Glutamatergic neuron (in vitro differentiated cells): ENCODE data around the gene TRMT10C. TPM values are rescaled to one million over a fixed set of nuclear protein-coding genes. Genes with fewer than 3 reads are reported as not detected.

ENCODE experiments used
- DNase-seq: peaks from one replicate; pipeline ENCODE4 v3.0.0; 2022
- H3K27ac Mint-ChIP-seq: one replicate; pipeline ENCODE4 v1.8.0; 2020; ENCODE audit warnings: mild to moderate bottlenecking, mixed read lengths, inconsistent platforms; ENCODE audit not compliant: unreplicated experiment
- H3K27me3 Mint-ChIP-seq: one replicate; pipeline ENCODE4 v1.8.0; 2020; ENCODE audit warnings: mild to moderate bottlenecking, moderate library complexity, mixed read lengths, inconsistent platforms; ENCODE audit not compliant: unreplicated experiment
- H3K36me3 Mint-ChIP-seq: one replicate; pipeline ENCODE4 v1.8.0; 2020; ENCODE audit warnings: mild to moderate bottlenecking, mixed read lengths, inconsistent platforms; ENCODE audit not compliant: unreplicated experiment
- H3K4me1 Mint-ChIP-seq: one replicate; pipeline ENCODE4 v1.8.0; 2020; ENCODE audit warnings: mild to moderate bottlenecking, low read depth, mixed read lengths, inconsistent platforms; ENCODE audit not compliant: unreplicated experiment
- H3K4me3 Mint-ChIP-seq: one replicate; pipeline ENCODE4 v1.8.0; 2020; ENCODE audit warnings: mild to moderate bottlenecking, mixed read lengths, inconsistent platforms; ENCODE audit not compliant: unreplicated experiment
- H3K9me3 Mint-ChIP-seq: one replicate; pipeline ENCODE4 v1.8.0; 2020; ENCODE audit warnings: mild to moderate bottlenecking, moderate library complexity, mixed read lengths, inconsistent platforms; ENCODE audit not compliant: unreplicated experiment
- long read RNA-seq: library from polyadenylated mRNA; unstranded; transcript quantifications from one replicate; pipeline ENCODE4 v2.0.0, GENCODE V29; 2020; ENCODE audit not compliant: unreplicated experiment
- total RNA-seq: library from RNA; stranded (reverse); fragmentation: NEBNext Ultra II Directional; extraction: Animal tissue kit (Norgen Biotek cat#: 25700); gene quantifications from one replicate; pipeline ENCODE4 v1.2.1, GENCODE V29; 2021; ENCODE audit not compliant: unreplicated experiment
- TF ChIP-seq, protein P1 (sequence below): fragments of 200-600 bp; sonication (generic); IDR thresholded peaks from one replicate; pipeline ENCODE4 v1.5.0; 2021; ENCODE audit not compliant: partially characterized antibody, unreplicated experiment

The TRMT10C gene
- total RNA-seq: 23.5 TPM
- long read RNA-seq, transcript TRMT10C-201 (2 exons, 1,819 nt): major isoform, 32 of 33 reads
- long read RNA-seq, partial matches to known transcripts: 0 of 33 reads
- long read RNA-seq, other reads (novel, unspliced or antisense): 0 of 33 reads

DNA sequence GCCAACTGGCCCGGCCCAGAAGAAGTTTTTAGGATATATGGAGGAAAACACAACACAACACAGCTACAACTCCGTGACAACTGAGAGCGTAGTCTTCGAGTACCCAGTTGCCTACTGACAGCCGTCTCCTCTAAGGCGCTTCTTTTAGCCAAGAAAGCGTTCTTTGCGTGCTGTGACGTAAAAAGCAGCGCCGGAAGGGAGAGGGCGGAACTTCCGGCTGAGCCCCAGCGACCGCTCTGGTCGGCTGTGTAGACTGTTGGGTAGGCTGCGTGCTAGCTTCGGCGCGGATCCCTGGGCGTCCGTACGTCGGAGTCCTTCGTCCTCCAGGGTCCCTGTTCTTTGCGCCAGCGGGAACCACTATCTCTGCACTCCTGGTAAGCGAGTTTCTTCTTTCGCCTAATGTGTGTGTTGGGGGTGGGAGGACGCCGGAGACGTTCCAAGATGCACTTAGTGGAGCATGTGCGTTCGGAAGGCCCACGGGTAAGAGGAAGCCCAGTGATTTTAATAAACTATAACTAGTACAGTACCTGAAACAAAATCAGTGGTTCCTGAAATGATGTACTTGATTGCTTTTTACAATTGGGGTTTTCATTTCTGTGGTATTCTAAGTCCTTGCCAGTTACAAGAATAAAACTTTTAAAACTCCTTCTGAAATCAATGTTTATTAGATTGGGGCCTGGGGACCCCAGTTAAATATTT lies at the start of gene TRMT10C:
Gene TRMT10C, plus strand, starts transcription at position 239 of the 699 bp plus-strand sequence. CDS start 2,914 bp downstream, outside the sequence.
- peaks cover 5% of the 10 kb centered on the region for H3K9me3 Mint-ChIP-seq
- H3K27ac Mint-ChIP-seq: peak within 1 kb of the TSS; percentile 93
- DNase-seq: peak; percentile 92
- peaks cover 3% of the 10 kb centered on the region for H3K27me3 Mint-ChIP-seq
- peaks cover 9% of the 10 kb centered on the region for H3K4me1 Mint-ChIP-seq
- H3K36me3 Mint-ChIP-seq: no peaks in the 10 kb centered on the region
- peak within 1 kb of the TSS; percentile 98 for H3K4me3 Mint-ChIP-seq
- TF ChIP-seq, protein P1, sequence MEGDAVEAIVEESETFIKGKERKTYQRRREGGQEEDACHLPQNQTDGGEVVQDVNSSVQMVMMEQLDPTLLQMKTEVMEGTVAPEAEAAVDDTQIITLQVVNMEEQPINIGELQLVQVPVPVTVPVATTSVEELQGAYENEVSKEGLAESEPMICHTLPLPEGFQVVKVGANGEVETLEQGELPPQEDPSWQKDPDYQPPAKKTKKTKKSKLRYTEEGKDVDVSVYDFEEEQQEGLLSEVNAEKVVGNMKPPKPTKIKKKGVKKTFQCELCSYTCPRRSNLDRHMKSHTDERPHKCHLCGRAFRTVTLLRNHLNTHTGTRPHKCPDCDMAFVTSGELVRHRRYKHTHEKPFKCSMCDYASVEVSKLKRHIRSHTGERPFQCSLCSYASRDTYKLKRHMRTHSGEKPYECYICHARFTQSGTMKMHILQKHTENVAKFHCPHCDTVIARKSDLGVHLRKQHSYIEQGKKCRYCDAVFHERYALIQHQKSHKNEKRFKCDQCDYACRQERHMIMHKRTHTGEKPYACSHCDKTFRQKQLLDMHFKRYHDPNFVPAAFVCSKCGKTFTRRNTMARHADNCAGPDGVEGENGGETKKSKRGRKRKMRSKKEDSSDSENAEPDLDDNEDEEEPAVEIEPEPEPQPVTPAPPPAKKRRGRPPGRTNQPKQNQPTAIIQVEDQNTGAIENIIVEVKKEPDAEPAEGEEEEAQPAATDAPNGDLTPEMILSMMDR: no peak

DNA sequence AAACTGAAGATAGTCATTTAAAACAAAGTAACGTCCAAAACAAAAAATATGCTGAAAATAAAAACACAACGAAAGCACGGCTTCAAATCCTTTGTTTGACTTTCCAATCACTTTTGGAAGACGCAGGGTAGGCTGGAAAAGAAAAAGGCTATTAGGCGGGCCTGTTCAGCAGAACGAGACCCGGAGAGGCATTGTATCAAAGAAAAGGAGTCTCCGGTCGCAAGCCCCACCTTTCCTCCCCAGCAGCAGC lies 49.3 kb upstream of the TRMT10C start:
- peaks cover 10% of the 10 kb centered on the region for H3K4me1 Mint-ChIP-seq

DNA sequence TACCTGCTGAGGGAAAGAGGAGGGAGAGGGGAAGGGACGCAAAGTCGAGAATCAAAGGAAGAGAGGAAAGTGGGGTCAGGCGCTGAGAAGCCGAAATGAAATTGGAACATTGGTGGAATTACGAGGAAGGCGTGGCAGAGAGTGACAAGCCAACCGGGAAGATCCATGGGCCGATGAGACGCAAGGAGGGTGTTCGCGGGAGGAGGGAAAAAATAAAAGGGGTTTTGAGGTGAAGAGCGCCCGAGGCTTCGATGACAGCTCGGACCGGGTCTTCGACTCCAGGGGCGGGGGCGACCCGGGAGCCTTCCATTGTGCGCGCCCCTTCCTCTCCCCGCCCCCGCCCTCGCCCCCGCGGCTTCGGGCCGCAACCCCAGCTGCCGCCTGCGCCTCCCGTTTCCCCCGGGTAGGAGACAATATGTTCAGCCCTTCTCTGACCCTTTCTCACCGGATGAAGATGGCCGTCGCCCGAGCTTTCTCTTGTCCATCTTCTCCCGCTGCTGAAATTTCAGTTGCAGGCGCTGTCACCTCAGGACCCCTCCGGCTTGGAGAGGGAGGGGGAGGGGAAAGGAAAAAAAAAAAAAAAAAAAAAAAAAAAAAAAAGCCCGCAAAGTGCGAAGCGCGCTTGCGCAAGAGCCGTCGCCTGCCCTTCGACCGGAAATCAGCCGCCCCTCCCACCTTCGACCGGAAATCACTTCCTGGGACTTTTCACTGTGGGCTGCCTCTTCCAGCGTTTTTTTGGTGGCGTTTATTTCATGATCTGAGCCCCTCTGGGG lies 48.8 kb upstream of the TRMT10C start, which contains the start of gene SENP7:
Gene SENP7, minus strand, starts transcription at position 567 of the 773 bp plus-strand sequence. Its CDS starts 82 bp downstream, at position 485.
- H3K9me3 Mint-ChIP-seq: peaks cover 11% of the 10 kb centered on the region
- TF ChIP-seq, protein P1: no peak
- no peaks in the 10 kb centered on the region for H3K36me3 Mint-ChIP-seq
- peaks cover 10% of the 10 kb centered on the region for H3K4me1 Mint-ChIP-seq
- peaks cover 8% of the 10 kb centered on the region for H3K27me3 Mint-ChIP-seq
- peak within 1 kb of the TSS; percentile 98 for H3K4me3 Mint-ChIP-seq
- peak within 1 kb of the TSS; percentile 100 for H3K27ac Mint-ChIP-seq
- DNase-seq: peak; percentile 84

More for the DNA sequence above, 49.3 kb upstream of the TRMT10C start:
- Mint-ChIP-seq H3K36me3 (no peaks in the 10 kb centered on the region), H3K9me3 (peaks cover 11% of the 10 kb centered on the region), H3K27ac (peak overlapping the region; percentile 100), H3K4me3 (peak overlapping the region; percentile 98), H3K27me3 (peaks cover 8% of the 10 kb centered on the region)
- TF ChIP-seq, protein P1: no peak
- no peak for DNase-seq

DNA sequence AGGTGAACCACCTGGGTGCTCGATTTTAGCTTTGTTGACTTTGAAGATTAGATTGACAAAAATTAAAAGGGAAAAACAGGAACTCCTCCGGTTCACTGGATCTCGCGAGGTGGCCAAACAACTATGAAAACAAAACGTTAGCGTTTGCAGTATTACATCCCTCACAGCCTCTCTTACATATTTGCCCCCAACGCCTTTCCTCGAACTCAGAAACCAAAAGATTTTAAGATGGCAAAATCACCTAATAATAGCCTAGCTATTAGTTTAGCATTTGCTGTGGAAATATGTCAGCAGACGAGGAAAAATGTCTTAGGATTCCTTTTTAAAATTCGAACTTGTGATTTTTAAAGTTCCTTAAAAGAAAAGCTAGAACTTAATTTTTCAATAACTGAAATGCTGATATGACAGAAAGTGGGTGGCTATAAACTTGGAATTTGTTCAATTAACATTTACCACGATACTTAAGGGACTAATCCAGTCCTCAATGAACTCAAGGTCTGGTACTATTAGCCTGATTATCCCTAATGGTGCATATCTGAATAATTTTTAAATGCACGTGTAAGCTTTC lies 48.2 kb upstream of the TRMT10C start:
- DNase-seq: no peak
- peaks cover 8% of the 10 kb centered on the region for H3K27me3 Mint-ChIP-seq

More for the DNA sequence above, 48.2 kb upstream of the TRMT10C start:
- H3K9me3 Mint-ChIP-seq: peaks cover 11% of the 10 kb centered on the region
- TF ChIP-seq, protein P1: no peak
- H3K4me3 Mint-ChIP-seq: peak overlapping the region; percentile 98
- peaks cover 10% of the 10 kb centered on the region for H3K4me1 Mint-ChIP-seq
- H3K36me3 Mint-ChIP-seq: no peaks in the 10 kb centered on the region
- peak overlapping the region; percentile 100 for H3K27ac Mint-ChIP-seq
